Activated CD4-positive, alpha-beta T cell treated with anti-CD3 and anti-CD28 coated beads, Interleukin-2, amount 10 ng/mL, durations not matched to agents 7 days and 5 days (primary cell): ENCODE results near the gene RPL18. TPM values are rescaled to one million over a fixed set of nuclear protein-coding genes. Genes with fewer than 3 reads are reported as not detected.
"Not testable (repeated sequence)": the region's sequence is repeated elsewhere in the genome, so short reads cannot be mapped to it uniquely, and the experiment has no call there.

ENCODE experiments used
- CTCF ChIA-PET: fragments of 350-600 bp; sonication (Branson Sonifier 250); formaldehyde crosslinking; loops from one replicate; lab custom pipeline; 2021; ENCODE audit warnings: antibody characterized with exemption; lab: Charles Lee
- POLR2A ChIA-PET: fragments of 350-600 bp; sonication (Branson Sonifier 250); formaldehyde crosslinking; loops from one replicate; lab custom pipeline; 2021; ENCODE audit warnings: antibody characterized with exemption; lab: Charles Lee
- DNase-seq: peaks from one replicate; pipeline ENCODE4 v3.0.0-alpha.2; 2020
- H3K27ac Mint-ChIP-seq: one replicate; pipeline ENCODE4 v1.8.0; 2021; ENCODE audit warnings: mild to moderate bottlenecking, moderate library complexity, mixed read lengths
- H3K27me3 Mint-ChIP-seq: one replicate; pipeline ENCODE4 v1.8.0; 2021; ENCODE audit warnings: mixed read lengths
- H3K36me3 Mint-ChIP-seq: one replicate; pipeline ENCODE4 v1.8.0; 2021; ENCODE audit warnings: low read depth, mixed read lengths
- H3K4me1 Mint-ChIP-seq: one replicate; pipeline ENCODE4 v1.8.0; 2021; ENCODE audit warnings: mixed read lengths
- H3K4me3 Mint-ChIP-seq: one replicate; pipeline ENCODE4 v1.8.0; 2021; ENCODE audit warnings: mild to moderate bottlenecking, moderate library complexity, mixed read lengths
- H3K9me3 Mint-ChIP-seq: one replicate; pipeline ENCODE4 v1.8.0; 2021; ENCODE audit warnings: mixed read lengths
- total RNA-seq, 2 experiments: library from RNA; stranded (reverse); gene quantifications; one replicate each; pipeline ENCODE4 v1.2.3, GENCODE V29; 2021

RPL18 gene
- total RNA-seq: 1,000 to 10,000 TPM; 1,477 to 1,601 TPM

DNA sequence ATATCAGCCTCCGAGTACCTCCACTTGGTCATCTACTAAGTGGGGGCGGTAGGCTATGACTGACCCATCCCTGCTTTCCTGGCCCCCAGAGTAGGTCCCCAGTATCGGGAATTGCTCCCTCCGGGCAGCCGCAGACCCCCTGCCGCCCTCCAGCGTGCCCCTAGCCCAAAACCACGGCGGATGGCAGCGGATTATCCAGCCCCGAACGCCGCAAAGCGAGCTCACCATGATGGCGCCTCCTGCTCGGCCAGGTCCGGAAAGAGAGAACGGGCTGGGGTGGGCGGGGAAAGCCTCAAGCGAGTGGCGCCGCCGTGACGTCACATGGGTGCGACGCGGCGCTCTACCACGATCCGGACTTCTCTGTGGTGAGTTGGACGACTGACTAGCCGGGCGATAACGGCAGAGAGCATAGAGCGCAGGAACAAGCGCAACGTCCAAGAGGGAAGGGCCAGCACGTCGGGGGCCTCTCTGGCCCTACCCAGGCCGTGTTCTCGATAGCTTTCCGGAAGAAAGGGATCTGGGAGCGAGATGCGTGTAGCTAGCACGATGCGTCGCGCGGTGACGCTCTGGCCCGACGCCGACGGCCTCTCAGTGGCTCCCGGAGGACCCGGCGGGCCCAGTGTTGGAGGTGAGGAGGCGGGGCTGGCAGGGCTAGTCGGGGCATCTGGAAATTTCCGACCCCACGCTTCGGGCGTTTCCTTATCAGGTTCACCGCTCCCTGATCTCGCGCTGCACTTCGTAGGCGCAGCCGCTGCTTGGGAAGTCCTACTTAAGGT lies at the start of gene RPL18, which contains the start of gene SPHK2:
RPL18 (minus strand) TSS at position 263 of the 776 bp plus-strand sequence; CDS start at position 228, 35 bp downstream.
SPHK2 (plus strand) TSS at position 591 of the 776 bp plus-strand sequence. CDS start 1,009 bp downstream, outside the sequence.
- no peaks in the 10 kb centered on the region for H3K9me3 Mint-ChIP-seq
- ChIA-PET CTCF (interaction anchor here (1.0 to 1.2 kb wide), 4 partner anchors 10 to 285 kb away, joined by 4 to 8 read pairs (median 6); no protein-coding TSS in a partner anchor), POLR2A (interaction anchor here (0.8 to 1.0 kb wide), 4 partner anchors 10 to 126 kb away, joined by 3 to 4 read pairs (median 4); no protein-coding TSS in a partner anchor)
- peak within 1 kb of the TSS; percentile 99 for H3K27ac Mint-ChIP-seq
- H3K27me3 Mint-ChIP-seq: no peaks in the 10 kb centered on the region
- peaks cover 54% of the 10 kb centered on the region for H3K36me3 Mint-ChIP-seq
- peak; percentile 97 for DNase-seq
- H3K4me1 Mint-ChIP-seq: peaks cover 49% of the 10 kb centered on the region
- H3K4me3 Mint-ChIP-seq: peak within 1 kb of the TSS; percentile 98

GRCh38 chr19:48668761-48669160 lies 49.8 kb upstream of the RPL18 start:
- DNase-seq: no peak
- no peaks in the 10 kb centered on the region for H3K4me1 Mint-ChIP-seq
- H3K27me3 Mint-ChIP-seq: no peaks in the 10 kb centered on the region
- ChIA-PET POLR2A (no interaction called here), CTCF (interaction anchor here (2.4 kb wide), 1 partner anchor 23 kb away, joined by 7 read pairs; the partner anchor contains the start of gene CA11)
- H3K27ac Mint-ChIP-seq: no peak overlapping the region
- H3K36me3 Mint-ChIP-seq: no peaks in the 10 kb centered on the region
- H3K4me3 Mint-ChIP-seq: no peak overlapping the region
- H3K9me3 Mint-ChIP-seq: peaks cover 9% of the 10 kb centered on the region

GRCh38 chr19:48668332-48668731 lies 49.4 kb upstream of the RPL18 start:
- no peak overlapping the region for H3K4me3 Mint-ChIP-seq
- no peaks in the 10 kb centered on the region for H3K27me3 Mint-ChIP-seq
- POLR2A ChIA-PET: no interaction called here
- DNase-seq: no peak
- CTCF ChIA-PET: interaction anchor here (2.4 kb wide), 1 partner anchor 23 kb away, joined by 7 read pairs; the partner anchor contains the start of gene CA11
- H3K9me3 Mint-ChIP-seq: peaks cover 9% of the 10 kb centered on the region
- H3K27ac Mint-ChIP-seq: no peak overlapping the region
- no peaks in the 10 kb centered on the region for H3K36me3 Mint-ChIP-seq
- H3K4me1 Mint-ChIP-seq: no peaks in the 10 kb centered on the region

DNA sequence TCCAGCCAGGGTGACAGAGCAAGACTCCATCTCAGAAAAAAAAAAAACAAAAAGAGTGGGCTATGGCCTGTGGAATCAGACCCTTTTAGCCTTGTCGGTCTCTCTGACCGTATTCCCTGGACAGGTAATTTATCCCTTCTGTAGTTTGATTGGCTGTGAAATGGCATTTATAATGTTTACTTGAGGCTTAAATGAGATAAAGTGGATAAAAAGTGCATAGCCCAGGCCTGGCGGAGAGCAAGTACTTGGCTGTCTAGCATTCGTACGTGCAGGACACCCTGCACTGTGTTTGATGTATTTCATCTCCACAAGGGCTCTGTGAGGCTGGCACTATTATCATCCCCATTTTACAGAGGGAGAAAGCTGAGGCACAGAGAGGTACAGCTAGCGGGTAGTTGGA lies 46.8 kb upstream of the RPL18 start:
- no peaks in the 10 kb centered on the region for H3K36me3 Mint-ChIP-seq
- ChIA-PET POLR2A (no interaction called here), CTCF (interaction anchor here (1.2 to 1.6 kb wide), 2 partner anchors 10 to 15 kb away, joined by 3 to 4 read pairs; no protein-coding TSS in a partner anchor)
- DNase-seq: no peak
- no peak overlapping the region for H3K4me3 Mint-ChIP-seq
- peaks cover 9% of the 10 kb centered on the region for H3K9me3 Mint-ChIP-seq
- H3K27ac Mint-ChIP-seq: no peak overlapping the region
- H3K4me1 Mint-ChIP-seq: peaks cover 9% of the 10 kb centered on the region
- no peaks in the 10 kb centered on the region for H3K27me3 Mint-ChIP-seq

DNA sequence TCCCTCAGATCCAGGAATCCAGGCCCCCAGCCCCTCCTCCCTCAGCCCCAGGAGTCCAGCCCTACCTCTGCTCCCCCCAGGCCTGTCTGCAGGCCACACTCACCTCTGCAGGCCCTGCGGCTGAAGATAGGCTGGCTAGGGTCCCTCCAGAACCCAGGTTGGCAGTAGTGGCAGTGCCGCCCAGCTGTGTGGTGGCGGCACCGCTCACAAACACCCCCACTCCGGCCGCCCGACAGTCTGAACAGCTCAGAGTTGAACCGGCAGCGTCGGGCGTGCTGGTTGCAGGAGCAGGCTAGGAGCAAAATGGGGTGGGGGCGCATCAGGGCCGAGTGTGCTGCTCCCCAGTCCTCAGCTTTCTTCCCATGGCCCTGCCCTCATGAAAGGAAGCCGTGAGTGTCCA lies 45.5 kb upstream of the RPL18 start:
- H3K4me1 Mint-ChIP-seq: peaks cover 14% of the 10 kb centered on the region
- POLR2A ChIA-PET: interaction anchor here (0.7 kb wide), 1 partner anchor 56 kb away, joined by 13 read pairs; no protein-coding TSS in a partner anchor
- H3K27me3 Mint-ChIP-seq: no peaks in the 10 kb centered on the region
- peaks cover 4% of the 10 kb centered on the region for H3K9me3 Mint-ChIP-seq
- H3K27ac Mint-ChIP-seq: no peak overlapping the region
- DNase-seq: no peak
- no peaks in the 10 kb centered on the region for H3K36me3 Mint-ChIP-seq
- H3K4me3 Mint-ChIP-seq: no peak overlapping the region
- CTCF ChIA-PET: no interaction called here

GRCh38 chr19:48663667-48664066 lies 44.7 kb upstream of the RPL18 start:
- POLR2A ChIA-PET: no interaction called here
- no peak overlapping the region for H3K4me3 Mint-ChIP-seq
- no peaks in the 10 kb centered on the region for H3K36me3 Mint-ChIP-seq
- CTCF ChIA-PET: no interaction called here
- no peak overlapping the region for H3K27ac Mint-ChIP-seq
- H3K27me3 Mint-ChIP-seq: peaks cover 3% of the 10 kb centered on the region
- peaks cover under 1% of the 10 kb centered on the region for H3K9me3 Mint-ChIP-seq
- H3K4me1 Mint-ChIP-seq: peaks cover 16% of the 10 kb centered on the region
- no peak for DNase-seq

GRCh38 chr19:48661711-48662090 lies 42.7 kb upstream of the RPL18 start:
- Mint-ChIP-seq H3K4me1 (peaks cover 19% of the 10 kb centered on the region), H3K36me3 (no peaks in the 10 kb centered on the region), H3K27me3 (peaks cover 6% of the 10 kb centered on the region), H3K4me3 (no peak overlapping the region), H3K27ac (peak overlapping the region; percentile 75), H3K9me3 (no peaks in the 10 kb centered on the region)
- POLR2A ChIA-PET: no interaction called here
- no peak for DNase-seq
- CTCF ChIA-PET: interaction anchor here (1.0 to 1.3 kb wide), 2 partner anchors 10 to 16 kb away, joined by 3 to 4 read pairs; partner anchors contain the start of gene CA11

DNA sequence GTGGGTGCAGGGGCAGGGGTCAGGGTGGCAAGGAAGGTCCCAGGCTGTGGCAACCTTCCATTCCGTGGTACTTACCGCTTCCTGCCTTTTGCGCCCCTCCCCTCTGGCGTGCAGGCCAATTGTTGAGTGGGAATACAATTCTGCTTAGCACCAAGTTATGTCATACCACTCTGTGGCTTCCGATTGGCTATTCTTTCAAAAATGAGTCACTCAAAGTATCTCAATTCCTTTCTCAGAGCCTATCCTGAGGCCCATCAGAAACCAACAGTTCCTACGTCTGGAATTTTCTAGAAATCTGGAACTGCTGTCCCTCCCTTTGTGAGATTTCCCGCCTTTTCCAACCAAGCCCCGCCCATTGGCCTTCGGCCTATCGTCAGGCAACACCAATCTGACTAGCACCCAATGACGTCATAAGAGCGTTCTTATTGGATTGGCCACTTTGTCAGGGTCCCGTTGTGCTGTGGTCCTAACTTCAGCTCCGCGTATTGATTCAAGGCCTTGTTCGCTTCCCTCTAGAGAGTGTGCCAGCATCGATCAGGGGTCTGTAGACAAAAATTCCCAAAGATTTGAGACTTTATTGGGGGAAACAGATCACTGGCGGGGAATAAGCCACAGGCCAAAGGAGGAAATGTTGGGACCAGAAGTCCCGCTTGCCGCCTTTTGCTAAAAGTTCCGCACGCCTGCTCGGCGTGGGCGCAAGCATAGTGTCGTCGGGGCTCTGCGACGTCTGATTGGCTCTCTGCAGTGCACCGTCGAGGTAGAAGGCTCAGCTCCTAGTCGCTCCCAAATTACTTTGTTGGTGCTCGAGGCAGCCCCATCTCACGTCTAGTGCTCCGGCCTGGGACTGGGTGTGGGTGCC lies 42.1 kb upstream of the RPL18 start:
- POLR2A ChIA-PET: no interaction called here
- Mint-ChIP-seq H3K9me3 (no peaks in the 10 kb centered on the region), H3K36me3 (no peaks in the 10 kb centered on the region), H3K4me3 (peak overlapping the region; percentile 70), H3K27ac (peak overlapping the region; percentile 99), H3K27me3 (peaks cover 6% of the 10 kb centered on the region), H3K4me1 (peaks cover 19% of the 10 kb centered on the region)
- DNase-seq: peak; percentile 89
- CTCF ChIA-PET: interaction anchor here (1.0 kb wide), 1 partner anchor 16 kb away, joined by 4 read pairs; the partner anchor contains the start of gene CA11

DNA sequence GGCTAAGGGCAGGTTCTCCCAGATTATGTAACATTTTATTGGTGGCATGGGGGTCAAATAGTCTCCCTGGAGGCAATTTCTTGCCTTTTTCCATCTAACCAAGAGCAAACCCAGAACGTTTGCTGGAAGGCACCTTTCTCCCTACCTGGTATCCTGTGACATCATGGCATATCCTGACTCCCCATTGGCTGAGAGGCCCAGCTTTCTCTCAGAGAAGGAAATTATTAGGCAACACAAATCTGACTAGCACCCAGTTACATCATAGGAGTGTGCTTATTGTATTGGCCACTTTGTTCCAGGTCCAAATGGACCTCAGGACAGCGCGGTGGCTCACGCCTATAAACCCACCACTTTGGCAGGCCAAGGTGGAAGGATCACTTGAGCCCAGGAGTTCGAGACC lies 40.8 kb upstream of the RPL18 start:
- H3K27me3 Mint-ChIP-seq: peaks cover 6% of the 10 kb centered on the region
- no peak for DNase-seq
- H3K27ac Mint-ChIP-seq: no peak overlapping the region
- ChIA-PET CTCF (interaction anchor here (0.7 to 0.9 kb wide), 2 partner anchors 14 to 53 kb away, joined by 3 to 7 read pairs; no protein-coding TSS in a partner anchor), POLR2A (no interaction called here)
- H3K36me3 Mint-ChIP-seq: no peaks in the 10 kb centered on the region
- H3K9me3 Mint-ChIP-seq: no peaks in the 10 kb centered on the region
- no peak overlapping the region for H3K4me3 Mint-ChIP-seq
- H3K4me1 Mint-ChIP-seq: peaks cover 20% of the 10 kb centered on the region

DNA sequence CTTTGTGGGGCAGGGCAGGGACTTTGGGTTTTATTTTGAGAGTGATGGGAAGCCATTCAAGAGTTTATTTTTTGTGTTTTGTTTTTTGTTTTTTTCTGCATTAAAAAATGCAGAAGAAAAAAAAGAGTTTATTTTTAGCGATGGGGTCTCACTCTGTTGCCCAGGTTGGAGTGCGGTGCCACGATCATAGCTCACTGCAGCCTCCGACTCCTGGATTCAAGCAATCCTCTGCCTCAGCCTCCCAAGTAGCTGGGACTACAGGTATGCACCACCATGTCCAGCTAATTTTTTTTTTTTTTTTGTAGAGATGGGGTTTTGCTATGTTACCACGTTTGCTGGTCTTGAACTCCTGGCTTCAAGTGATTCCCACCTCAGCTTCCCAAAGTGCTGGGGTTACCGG lies 39.5 kb upstream of the RPL18 start:
- CTCF ChIA-PET: no interaction called here
- Mint-ChIP-seq H3K4me3 (no peak overlapping the region), H3K27me3 (peaks cover 6% of the 10 kb centered on the region), H3K4me1 (peaks cover 23% of the 10 kb centered on the region), H3K9me3 (no peaks in the 10 kb centered on the region), H3K36me3 (no peaks in the 10 kb centered on the region), H3K27ac (no peak overlapping the region)
- POLR2A ChIA-PET: no interaction called here
- DNase-seq: no peak

- DNase-seq, H3K27ac Mint-ChIP-seq, POLR2A ChIA-PET, H3K36me3 Mint-ChIP-seq, H3K9me3 Mint-ChIP-seq, H3K4me3 Mint-ChIP-seq, H3K27me3 Mint-ChIP-seq: not testable (repeated sequence)
- H3K4me1 Mint-ChIP-seq: peaks cover 26% of the 10 kb centered on the region
- CTCF ChIA-PET: interaction anchor here (1.0 kb wide), 1 partner anchor 12 kb away, joined by 3 read pairs; the partner anchor contains the start of gene CA11
These were observed 38.9 kb upstream of the RPL18 start for GRCh38 chr19:48657828-48658227.

- no peaks in the 10 kb centered on the region for H3K9me3 Mint-ChIP-seq
- POLR2A ChIA-PET: no interaction called here
These were observed 38.0 kb upstream of the RPL18 start for GRCh38 chr19:48656840-48657474.

More at GRCh38 chr19:48656840-48657474, 38.0 kb upstream of the RPL18 start:
- no peak overlapping the region for H3K27ac Mint-ChIP-seq
- CTCF ChIA-PET: interaction anchor here (1.0 kb wide), 1 partner anchor 11 kb away, joined by 3 read pairs; the partner anchor contains the start of gene CA11
- peaks cover 6% of the 10 kb centered on the region for H3K27me3 Mint-ChIP-seq
- no peak overlapping the region for H3K4me3 Mint-ChIP-seq
- peaks cover 30% of the 10 kb centered on the region for H3K4me1 Mint-ChIP-seq
- no peaks in the 10 kb centered on the region for H3K36me3 Mint-ChIP-seq
- DNase-seq: no peak
